Hepatocyte (in vitro differentiated cells): ENCODE data around the gene TBC1D7.

Experiments
- CTCF ChIP-seq: fragments of 200-600 bp; sonication (generic); IDR thresholded peaks from 2 replicates; pipeline ENCODE4 v1.5.1; 2016; ENCODE audit warnings: antibody characterized with exemption, mild to moderate bottlenecking; ENCODE audit not compliant: poor library complexity
- EZH2 ChIP-seq: fragments of 200-600 bp; sonication (generic); IDR thresholded peaks from 2 replicates; pipeline ENCODE4 v1.6.1; 2016; ENCODE audit warnings: antibody characterized with exemption, mild to moderate bottlenecking, borderline replicate concordance
- EZH2phosphoT487 ChIP-seq: fragments of 200-600 bp; sonication (generic); IDR thresholded peaks from one replicate; pipeline ENCODE4 v1.6.1; 2018; ENCODE audit warnings: antibody characterized with exemption, mild to moderate bottlenecking, low read depth, moderate library complexity; ENCODE audit not compliant: unreplicated experiment, severe bottlenecking

GRCh38 chr6:13284646-13285045 lies 43.7 kb downstream of the TBC1D7 start:
- TF ChIP-seq CTCF (no peak), EZH2 (no peak), EZH2phosphoT487 (no peak)
